Loucy (cell line): Measurements from ENCODE around the gene FIGN.

Experiments used
- EZH2phosphoT487 ChIP-seq: fragments of 200-600 bp; IDR thresholded peaks from 2 replicates; pipeline ENCODE4 v1.6.1; 2018; ENCODE audit warnings: antibody characterized with exemption, mild to moderate bottlenecking, moderate library complexity, borderline replicate concordance
- TF ChIP-seq, protein P1 (sequence below): fragments of 200-600 bp; sonication (generic); conservative IDR thresholded peaks from 2 replicates; pipeline ENCODE4 v1.5.1; 2014; ENCODE audit warnings: mild to moderate bottlenecking, antibody characterized with exemption, low read length

- TF ChIP-seq, protein P1, sequence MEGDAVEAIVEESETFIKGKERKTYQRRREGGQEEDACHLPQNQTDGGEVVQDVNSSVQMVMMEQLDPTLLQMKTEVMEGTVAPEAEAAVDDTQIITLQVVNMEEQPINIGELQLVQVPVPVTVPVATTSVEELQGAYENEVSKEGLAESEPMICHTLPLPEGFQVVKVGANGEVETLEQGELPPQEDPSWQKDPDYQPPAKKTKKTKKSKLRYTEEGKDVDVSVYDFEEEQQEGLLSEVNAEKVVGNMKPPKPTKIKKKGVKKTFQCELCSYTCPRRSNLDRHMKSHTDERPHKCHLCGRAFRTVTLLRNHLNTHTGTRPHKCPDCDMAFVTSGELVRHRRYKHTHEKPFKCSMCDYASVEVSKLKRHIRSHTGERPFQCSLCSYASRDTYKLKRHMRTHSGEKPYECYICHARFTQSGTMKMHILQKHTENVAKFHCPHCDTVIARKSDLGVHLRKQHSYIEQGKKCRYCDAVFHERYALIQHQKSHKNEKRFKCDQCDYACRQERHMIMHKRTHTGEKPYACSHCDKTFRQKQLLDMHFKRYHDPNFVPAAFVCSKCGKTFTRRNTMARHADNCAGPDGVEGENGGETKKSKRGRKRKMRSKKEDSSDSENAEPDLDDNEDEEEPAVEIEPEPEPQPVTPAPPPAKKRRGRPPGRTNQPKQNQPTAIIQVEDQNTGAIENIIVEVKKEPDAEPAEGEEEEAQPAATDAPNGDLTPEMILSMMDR: no peak
- TF ChIP-seq EZH2phosphoT487: no peak
Observed at GRCh38 chr2:163591461-163591860, 144.3 kb downstream of the FIGN start.
